H9 (cell line): ENCODE measurements around the gene FAM174C. TPM values are rescaled to one million over a fixed set of nuclear protein-coding genes. Genes with fewer than 3 reads are reported as not detected.

ENCODE experiments used
- DNase-seq: peaks from one replicate; pipeline ENCODE4 v3.0.0-alpha.2; 2017
- H2AFZ ChIP-seq: one replicate; pipeline ENCODE4 v1.6.1; 2013; ENCODE audit warnings: mild to moderate bottlenecking, low read length, control low read depth, moderate library complexity
- H2AK5ac ChIP-seq: 2 replicates; pipeline ENCODE4 v1.6.1; 2013; ENCODE audit warnings: low read length, control low read depth, mixed read lengths; ENCODE audit not compliant: insufficient read length
- H2BK120ac ChIP-seq: one replicate; pipeline ENCODE4 v1.6.1; 2013; ENCODE audit warnings: low read depth, mild to moderate bottlenecking, low read length, control low read depth, inconsistent platforms; ENCODE audit not compliant: poor library complexity, severe bottlenecking
- H2BK12ac ChIP-seq: 2 replicates; pipeline ENCODE4 v1.6.1; 2013; ENCODE audit warnings: low read length, control low read depth, mixed read lengths, low read depth; ENCODE audit not compliant: insufficient read length
- H2BK15ac ChIP-seq: 2 replicates; pipeline ENCODE4 v1.6.1; 2013; ENCODE audit warnings: low read depth, low read length, control low read depth
- H2BK20ac ChIP-seq: one replicate; pipeline ENCODE4 v1.6.1; 2013; ENCODE audit warnings: low read depth, mild to moderate bottlenecking, low read length, control low read depth, inconsistent platforms; ENCODE audit not compliant: poor library complexity, severe bottlenecking
- H2BK5ac ChIP-seq: 2 replicates; pipeline ENCODE4 v1.6.1; 2013; ENCODE audit warnings: low read length, control low read depth, mixed read lengths; ENCODE audit not compliant: insufficient read length
- H3K14ac ChIP-seq: 2 replicates; pipeline ENCODE4 v1.6.1; 2013; ENCODE audit warnings: low read length, control low read depth; ENCODE audit not compliant: insufficient read depth
- H3K18ac ChIP-seq: 2 replicates; pipeline ENCODE4 v1.6.1; 2013; ENCODE audit warnings: low read depth, mild to moderate bottlenecking, mixed read lengths, low read length, control low read depth; ENCODE audit not compliant: insufficient read length
- H3K23ac ChIP-seq: 2 replicates; pipeline ENCODE4 v1.6.1; 2013; ENCODE audit warnings: low read length, control low read depth, mixed read lengths, low read depth; ENCODE audit not compliant: insufficient read length
- H3K23me2 ChIP-seq: 2 replicates; pipeline ENCODE4 v1.6.1; 2013; ENCODE audit warnings: low read depth, mild to moderate bottlenecking, mixed read lengths, low read length, control low read depth; ENCODE audit not compliant: insufficient read length, poor library complexity, severe bottlenecking
- H3K27ac ChIP-seq: 2 replicates; pipeline ENCODE4 v1.5.1; 2013; ENCODE audit warnings: low read length, control low read depth, mixed read lengths, low read depth; ENCODE audit not compliant: insufficient read length
- H3K27me3 ChIP-seq: 2 replicates; pipeline ENCODE4 v1.6.1; 2013; ENCODE audit warnings: low read length, control low read depth, inconsistent platforms; ENCODE audit not compliant: insufficient read depth
- H3K4ac ChIP-seq: 2 replicates; pipeline ENCODE4 v1.6.1; 2013; ENCODE audit warnings: low read depth, mild to moderate bottlenecking, control low read depth, inconsistent platforms, low read length, moderate library complexity
- H3K4me1 ChIP-seq: 2 replicates; pipeline ENCODE4 v1.6.1; 2013; ENCODE audit warnings: low read length, control low read depth, inconsistent platforms; ENCODE audit not compliant: insufficient read depth
- H3K4me2 ChIP-seq: 2 replicates; pipeline ENCODE4 v1.6.1; 2013; ENCODE audit warnings: low read length, control low read depth, mixed read lengths; ENCODE audit not compliant: insufficient read length, insufficient read depth
- H3K56ac ChIP-seq: 2 replicates; pipeline ENCODE4 v1.6.1; 2013; ENCODE audit warnings: low read depth, mild to moderate bottlenecking, mixed read lengths, low read length, control low read depth; ENCODE audit not compliant: insufficient read length
- H3K79me1 ChIP-seq: 2 replicates; pipeline ENCODE4 v1.6.1; 2013; ENCODE audit warnings: low read depth, mild to moderate bottlenecking, moderate library complexity, low read length, control low read depth, inconsistent platforms; ENCODE audit not compliant: insufficient read depth, poor library complexity, severe bottlenecking
- H3K79me2 ChIP-seq: 2 replicates; pipeline ENCODE4 v1.6.1; 2013; ENCODE audit warnings: low read length, control low read depth, inconsistent platforms; ENCODE audit not compliant: insufficient read depth
- H3K9ac ChIP-seq: 2 replicates; pipeline ENCODE4 v1.6.1; 2013; ENCODE audit warnings: low read length, control low read depth, mixed read lengths; ENCODE audit not compliant: insufficient read length; ENCODE audit errors: extremely low read depth
- H3K9me3 ChIP-seq: one replicate; pipeline ENCODE4 v1.6.1; 2013; ENCODE audit warnings: low read depth, low read length, inconsistent platforms; ENCODE audit not compliant: control insufficient read depth
- H3T11ph ChIP-seq: one replicate; pipeline ENCODE4 v1.6.1; 2013; ENCODE audit warnings: mild to moderate bottlenecking, low read length, control low read depth, inconsistent platforms
- H4K20me1 ChIP-seq: one replicate; pipeline ENCODE4 v1.6.1; 2013; ENCODE audit not compliant: control insufficient read depth, insufficient read length, insufficient read depth
- H4K5ac ChIP-seq: 2 replicates; pipeline ENCODE4 v1.6.1; 2013; ENCODE audit warnings: low read depth, mild to moderate bottlenecking, mixed read lengths, low read length, control low read depth; ENCODE audit not compliant: insufficient read length
- H4K8ac ChIP-seq: replicated peaks from 2 replicates; pipeline ENCODE4 v1.6.1; 2013; ENCODE audit warnings: low read length, control low read depth, mixed read lengths, low read depth; ENCODE audit not compliant: insufficient read length
- H4K91ac ChIP-seq: 2 replicates; pipeline ENCODE4 v1.6.1; 2013; ENCODE audit warnings: low read depth, mild to moderate bottlenecking, moderate library complexity, mixed read lengths, low read length, control low read depth; ENCODE audit not compliant: insufficient read length
- H3K27ac Mint-ChIP-seq, 3 experiments: 2 replicates in 2 of 3; 3 replicates in 1 of 3; pipeline ENCODE4 v1.8.0; 2020 to 2021; ENCODE audit warnings: mixed read lengths in 3 of 3, mild to moderate bottlenecking in 1 of 3, moderate library complexity in 1 of 3
- H3K27me3 Mint-ChIP-seq: 2 replicates; pipeline ENCODE4 v1.8.0; 2021; ENCODE audit warnings: low read depth, mild to moderate bottlenecking, moderate library complexity, mixed read lengths
- H3K36me3 Mint-ChIP-seq, 3 experiments: 2 replicates in 2 of 3; 3 replicates in 1 of 3; pipeline ENCODE4 v1.8.0; 2020 to 2021; ENCODE audit warnings: low read depth in 3 of 3, mixed read lengths in 3 of 3; ENCODE audit not compliant: insufficient read depth in 1 of 3
- H3K4me1 Mint-ChIP-seq, 2 experiments: 2 replicates each; pipeline ENCODE4 v1.8.0; 2020; ENCODE audit warnings: mixed read lengths in 2 of 2
- H3K4me3 Mint-ChIP-seq, 2 experiments: 2 replicates in 1 of 2; 3 replicates in 1 of 2; pipeline ENCODE4 v1.8.0; 2020 to 2021; ENCODE audit warnings: mild to moderate bottlenecking in 2 of 2, mixed read lengths in 2 of 2, moderate library complexity in 1 of 2
- H3K9me3 Mint-ChIP-seq, 2 experiments: 2 replicates in 1 of 2; 3 replicates in 1 of 2; pipeline ENCODE4 v1.8.0; 2020; ENCODE audit warnings: mild to moderate bottlenecking in 2 of 2, mixed read lengths in 2 of 2, moderate library complexity in 1 of 2
- WGBS: extraction: QIAGEN DNeasy Blood & Tissue Kit; methylation state at CpG from one replicate; pipeline ENCODE4 v1.1.7; 2013; ENCODE audit warnings: missing lambda C conversion rate, low lambda C conversion rate, mixed read lengths; ENCODE audit not compliant: insufficient read length; ENCODE audit errors: extremely low coverage; 5-methylcytosine and 5-hydroxymethylcytosine counted together
- total RNA-seq: library from RNA; stranded (reverse); gene quantifications from 2 replicates; pipeline ENCODE4 v1.2.1, GENCODE V29; 2021
- TF ChIP-seq, protein P1 (sequence below): fragments of 200-600 bp; sonication (generic); conservative IDR thresholded peaks from 3 replicates; pipeline ENCODE4 v1.8.0; 2021; ENCODE audit warnings: antibody characterized with exemption, mild to moderate bottlenecking

FAM174C gene
- total RNA-seq, 1 experiment from 2014 or later = 63.0 TPM

DNA sequence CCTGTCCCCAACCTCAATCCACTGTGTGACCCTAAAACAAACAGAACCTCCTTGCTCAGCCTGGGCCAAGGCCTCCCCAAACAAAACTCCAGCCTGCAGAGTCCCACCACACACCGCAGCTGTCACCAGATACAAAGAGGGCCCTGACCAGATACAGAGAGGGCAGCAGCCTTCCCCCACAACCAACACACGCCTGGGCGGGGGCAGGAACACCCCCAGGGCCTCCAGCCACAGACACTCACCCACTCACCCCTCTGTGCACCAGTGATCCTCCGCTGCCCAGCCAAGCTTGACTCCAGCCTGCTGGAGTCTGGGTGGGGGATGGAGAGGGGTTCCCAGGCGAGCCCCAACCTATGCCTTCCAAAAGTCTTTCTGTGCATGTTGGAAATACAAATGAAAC, 12.1 kb upstream of the FAM174C start:
- no peaks in the 10 kb centered on the region for H4K20me1 ChIP-seq
- H2BK20ac ChIP-seq = no peak overlapping the region
- H3K9ac ChIP-seq = no peak overlapping the region
- H2BK120ac ChIP-seq = no peak overlapping the region
- H2BK5ac ChIP-seq = no peak overlapping the region
- peaks cover 27% of the 10 kb centered on the region for H3K23me2 ChIP-seq
- peaks cover 57 to 62% of the 10 kb centered on the region in 2 experiments for H3K4me1 Mint-ChIP-seq
- no peak overlapping the region for H3K4me2 ChIP-seq
- no peaks in the 10 kb centered on the region for H3K79me1 ChIP-seq
- H3K27ac ChIP-seq = no peak overlapping the region
- H3K56ac ChIP-seq = no peak overlapping the region
- no peaks in the 10 kb centered on the region for H3K79me2 ChIP-seq
- H3K9me3 ChIP-seq = no peaks in the 10 kb centered on the region
- peak overlapping the region; percentile 31 to 53; a peak in 4 of 5 replicates for H3K4me3 Mint-ChIP-seq
- DNase-seq = no peak
- H2AFZ ChIP-seq = no peak overlapping the region
- H3K23ac ChIP-seq = no peak overlapping the region
- no peak overlapping the region for H2AK5ac ChIP-seq
- peaks cover 9% of the 10 kb centered on the region for H3K27me3 Mint-ChIP-seq
- H3K27me3 ChIP-seq = no peaks in the 10 kb centered on the region
- no peak overlapping the region for H3T11ph ChIP-seq
- WGBS = no CpG with 5 or more reads among the region's 5 CpGs
- no peak overlapping the region for H3K14ac ChIP-seq
- no peak overlapping the region for H3K4ac ChIP-seq
- H4K8ac ChIP-seq = no peak overlapping the region
- no peak overlapping the region for H4K91ac ChIP-seq
- peaks cover 0 to 20% (median 4%) of the 10 kb centered on the region in 3 experiments; a peak in 6 of 7 replicates for H3K36me3 Mint-ChIP-seq
- peaks cover 4% of the 10 kb centered on the region; the same call in 1 of the 2 replicates for H3K4me1 ChIP-seq
- no peak overlapping the region for H4K5ac ChIP-seq
- no peaks in the 10 kb centered on the region; a peak in 1 of 5 replicates for H3K9me3 Mint-ChIP-seq
- no peak overlapping the region for H2BK12ac ChIP-seq
- H2BK15ac ChIP-seq = no peak overlapping the region
- no peak overlapping the region for H3K18ac ChIP-seq
- TF ChIP-seq, protein P1, sequence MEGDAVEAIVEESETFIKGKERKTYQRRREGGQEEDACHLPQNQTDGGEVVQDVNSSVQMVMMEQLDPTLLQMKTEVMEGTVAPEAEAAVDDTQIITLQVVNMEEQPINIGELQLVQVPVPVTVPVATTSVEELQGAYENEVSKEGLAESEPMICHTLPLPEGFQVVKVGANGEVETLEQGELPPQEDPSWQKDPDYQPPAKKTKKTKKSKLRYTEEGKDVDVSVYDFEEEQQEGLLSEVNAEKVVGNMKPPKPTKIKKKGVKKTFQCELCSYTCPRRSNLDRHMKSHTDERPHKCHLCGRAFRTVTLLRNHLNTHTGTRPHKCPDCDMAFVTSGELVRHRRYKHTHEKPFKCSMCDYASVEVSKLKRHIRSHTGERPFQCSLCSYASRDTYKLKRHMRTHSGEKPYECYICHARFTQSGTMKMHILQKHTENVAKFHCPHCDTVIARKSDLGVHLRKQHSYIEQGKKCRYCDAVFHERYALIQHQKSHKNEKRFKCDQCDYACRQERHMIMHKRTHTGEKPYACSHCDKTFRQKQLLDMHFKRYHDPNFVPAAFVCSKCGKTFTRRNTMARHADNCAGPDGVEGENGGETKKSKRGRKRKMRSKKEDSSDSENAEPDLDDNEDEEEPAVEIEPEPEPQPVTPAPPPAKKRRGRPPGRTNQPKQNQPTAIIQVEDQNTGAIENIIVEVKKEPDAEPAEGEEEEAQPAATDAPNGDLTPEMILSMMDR = no peak
- peak overlapping the region; percentile 21 to 75 (median 66); a peak in 3 of 7 replicates for H3K27ac Mint-ChIP-seq
